GM23338 (cell line): ENCODE measurements around the gene MAPK11. TPM values are rescaled to one million over a fixed set of nuclear protein-coding genes. Genes with fewer than 3 reads are reported as not detected.
A peak's percentile ranks its signal among the peaks of the same experiment; 100 is the strongest.

ENCODE experiments used
- ATAC-seq: fragments of 200-7000 bp; cut with Tn5 transposase; 3 replicates; pipeline ENCODE4 v1.9.1; 2020
- DNase-seq: peaks from one replicate; pipeline ENCODE4 v3.0.0-alpha.2; 2015; ENCODE audit warnings: low spot score
- H2AFZ ChIP-seq: fragments of 200-600 bp; sonication (generic); 2 replicates; pipeline ENCODE4 v1.8.0; 2016; ENCODE audit warnings: antibody characterized with exemption, mild to moderate bottlenecking, moderate library complexity
- H3F3A ChIP-seq: fragments of 200-600 bp; sonication (generic); replicated peaks from 2 replicates; pipeline ENCODE4 v1.8.0; 2017; ENCODE audit warnings: antibody characterized with exemption, mixed run types, low read depth
- H3K27ac ChIP-seq: fragments of 200-600 bp; sonication (generic); 2 replicates; pipeline ENCODE4 v1.6.1; 2016; ENCODE audit warnings: low read depth
- H3K27me3 ChIP-seq: fragments of 200-600 bp; sonication (generic); 2 replicates; pipeline ENCODE4 v1.8.0; 2016; ENCODE audit warnings: mild to moderate bottlenecking, mixed run types, moderate library complexity; ENCODE audit not compliant: insufficient read depth
- H3K36me3 ChIP-seq: fragments of 200-600 bp; sonication (generic); 2 replicates; pipeline ENCODE4 v1.8.0; 2016; ENCODE audit warnings: mild to moderate bottlenecking; ENCODE audit not compliant: insufficient read depth
- H3K4me1 ChIP-seq: fragments of 200-600 bp; sonication (generic); 2 replicates; pipeline ENCODE4 v1.8.0; 2016; ENCODE audit warnings: mild to moderate bottlenecking, moderate library complexity; ENCODE audit not compliant: insufficient read depth
- H3K4me2 ChIP-seq: fragments of 200-600 bp; sonication (generic); 2 replicates; pipeline ENCODE4 v1.7.1; 2017; ENCODE audit warnings: mixed run types
- H3K4me3 ChIP-seq: fragments of 200-600 bp; sonication (generic); 2 replicates; pipeline ENCODE4 v1.6.1; 2016; ENCODE audit warnings: mixed run types
- H3K79me2 ChIP-seq: fragments of 200-600 bp; sonication (generic); replicated peaks from 2 replicates; pipeline ENCODE4 v1.8.0; 2017; ENCODE audit warnings: mild to moderate bottlenecking; ENCODE audit not compliant: insufficient read depth
- H3K9me2 ChIP-seq: fragments of 200-600 bp; sonication (generic); 2 replicates; pipeline ENCODE4 v1.8.0; 2017; ENCODE audit not compliant: insufficient read depth
- H4K20me1 ChIP-seq: fragments of 200-600 bp; sonication (generic); replicated peaks from 2 replicates; pipeline ENCODE4 v1.8.0; 2017; ENCODE audit warnings: mild to moderate bottlenecking; ENCODE audit not compliant: insufficient read depth
- H3K27ac Mint-ChIP-seq: 2 replicates; pipeline ENCODE4 v1.8.0; 2020; ENCODE audit warnings: inconsistent platforms, mild to moderate bottlenecking, moderate library complexity, mixed read lengths
- H3K27me3 Mint-ChIP-seq: 3 replicates; pipeline ENCODE4 v1.8.0; 2022; ENCODE audit warnings: low read depth, mild to moderate bottlenecking, moderate library complexity, mixed read lengths, inconsistent platforms; ENCODE audit not compliant: insufficient read depth, poor library complexity
- H3K36me3 Mint-ChIP-seq: 3 replicates; pipeline ENCODE4 v1.8.0; 2021; ENCODE audit warnings: low read depth, mild to moderate bottlenecking, inconsistent platforms, moderate library complexity, mixed read lengths
- H3K4me1 Mint-ChIP-seq: 3 replicates; pipeline ENCODE4 v1.8.0; 2020; ENCODE audit warnings: mild to moderate bottlenecking, inconsistent platforms, mixed read lengths
- H3K4me3 Mint-ChIP-seq: 3 replicates; pipeline ENCODE4 v1.8.0; 2021; ENCODE audit warnings: moderate library complexity, mild to moderate bottlenecking, inconsistent platforms, mixed read lengths
- H3K9me3 Mint-ChIP-seq: 3 replicates; pipeline ENCODE4 v1.8.0; 2020; ENCODE audit warnings: moderate library complexity, mild to moderate bottlenecking, inconsistent platforms, mixed read lengths
- EZH2 ChIP-seq: fragments of 200-600 bp; sonication (generic); IDR thresholded peaks from one replicate; pipeline ENCODE4 v1.8.0; 2017; ENCODE audit warnings: antibody characterized with exemption, mild to moderate bottlenecking, low read depth; ENCODE audit not compliant: unreplicated experiment
- EZH2phosphoT487 ChIP-seq: fragments of 200-600 bp; sonication (generic); IDR thresholded peaks from one replicate; pipeline ENCODE4 v1.8.1; 2018; ENCODE audit warnings: antibody characterized with exemption; ENCODE audit not compliant: unreplicated experiment
- NANOG ChIP-seq: IDR thresholded peaks from 2 replicates; pipeline ENCODE4 v1.6.1; 2016; ENCODE audit warnings: antibody characterized with exemption, borderline replicate concordance
- STAT1 ChIP-seq: IDR thresholded peaks from one replicate; pipeline ENCODE4 v1.6.1; 2016; ENCODE audit warnings: antibody characterized with exemption; ENCODE audit not compliant: unreplicated experiment
- ZNF114 ChIP-seq: fragments of 250-450 bp; sonication (Bioruptor Pico); IDR thresholded peaks from 2 replicates; pipeline ENCODE4 v1.5.0; 2020; ENCODE audit warnings: mild to moderate bottlenecking, moderate library complexity
- ZNF331 ChIP-seq: fragments of 250-450 bp; sonication (Bioruptor Pico); IDR thresholded peaks from 2 replicates; pipeline ENCODE4 v1.5.0; 2020; ENCODE audit warnings: low read depth, mild to moderate bottlenecking, moderate library complexity
- polyA plus RNA-seq: library from polyadenylated mRNA; unstranded; fragments of >200 nt; fragmentation: Nextera tagmentation; extraction: Ambion mirVana; gene quantifications from 2 replicates; pipeline ENCODE4 v1.2.1, GENCODE V29; 2016
- total RNA-seq: library from RNA; depleted of rRNA; stranded (reverse); fragments of >200 nt; shearing (Covaris generic); gene quantifications from 2 replicates; pipeline ENCODE4 v1.2.3, GENCODE V29; 2014
- TF ChIP-seq, protein P1 (sequence below): fragments of 250-450 bp; sonication (Bioruptor Pico); IDR thresholded peaks from 2 replicates; pipeline ENCODE4 v1.5.0; 2020; ENCODE audit warnings: mild to moderate bottlenecking, moderate library complexity
- TF ChIP-seq, protein P2 (sequence below), 2 experiments: fragments of 200-600 bp in 1 of 2; sonication (generic) in 1 of 2; conservative IDR thresholded peaks; 2 replicates each; pipeline versions ENCODE4 v1.5.1 to v1.6.1; 2016 to 2017; ENCODE audit warnings: antibody characterized with exemption in 2 of 2, low read depth in 2 of 2, mild to moderate bottlenecking in 2 of 2, moderate library complexity in 1 of 2
- TF ChIP-seq, protein P3 (sequence below): IDR thresholded peaks from 2 replicates; pipeline ENCODE4 v1.6.1; 2016; ENCODE audit warnings: antibody characterized with exemption

Gene MAPK11
- total and polyA plus RNA-seq, 2 experiments from 2014 or later, result 0.34 to 1.9 TPM

DNA sequence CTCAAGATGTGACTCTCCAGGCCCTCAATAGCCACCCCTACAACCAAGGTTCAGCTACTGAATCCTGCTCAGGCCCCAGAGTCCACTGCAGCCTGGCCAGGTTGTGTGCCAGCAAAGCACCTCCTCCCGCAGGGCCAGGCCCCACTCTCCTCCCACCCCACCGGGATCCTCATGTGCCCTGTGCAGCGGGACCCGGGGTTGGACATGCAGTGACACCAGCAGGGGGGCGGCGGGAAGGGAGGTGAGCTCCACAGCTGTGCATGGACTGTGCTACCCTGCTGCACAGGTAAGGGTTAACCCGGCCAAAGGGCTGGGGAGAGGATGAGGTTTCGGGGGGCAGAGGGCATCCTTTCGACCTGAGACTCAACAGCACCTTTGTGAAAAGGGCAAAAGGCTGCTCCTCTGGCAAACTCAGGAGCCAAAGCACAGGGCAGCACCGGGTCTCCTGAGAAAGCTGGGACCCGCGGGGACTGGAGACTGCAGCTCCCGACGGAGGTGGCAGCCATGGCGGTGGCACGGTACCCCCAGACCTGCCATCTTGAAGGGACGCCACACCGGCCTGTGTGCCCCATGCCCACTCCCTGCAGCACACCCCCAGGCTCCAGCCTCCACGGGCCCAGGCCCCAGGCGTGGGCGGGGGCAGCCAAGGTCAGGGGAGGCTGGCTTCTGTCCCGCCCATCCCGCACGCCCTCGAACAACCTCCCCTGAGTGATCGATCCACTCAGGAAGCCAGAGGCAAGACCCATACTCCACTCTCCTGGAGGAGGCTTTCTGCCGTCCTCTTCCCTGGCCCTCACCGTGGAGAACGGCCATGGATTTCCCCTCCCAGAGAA lies 26.7 kb upstream of the MAPK11 start:
- no peak for DNase-seq
- Mint-ChIP-seq H3K9me3 (no peaks in the 10 kb centered on the region; the same call in 2 of the 3 replicates), H3K36me3 (peaks cover 1% of the 10 kb centered on the region; the same call in 1 of the 3 replicates), H3K4me3 (no peak overlapping the region; the same call in 2 of the 3 replicates), H3K4me1 (peaks cover 14% of the 10 kb centered on the region), H3K27me3 (peaks cover 30% of the 10 kb centered on the region), H3K27ac (no peak overlapping the region)
- TF ChIP-seq NANOG, result no peak
- TF ChIP-seq EZH2, result no peak
- no peak for ATAC-seq
- no peak overlapping the region for H2AFZ ChIP-seq
- peaks cover 27% of the 10 kb centered on the region for H3K4me1 ChIP-seq
- H4K20me1 ChIP-seq, result peaks cover 5% of the 10 kb centered on the region; the same call in 1 of the 2 replicates
- peaks cover 53% of the 10 kb centered on the region for H3K79me2 ChIP-seq
- no peaks in the 10 kb centered on the region for H3K27me3 ChIP-seq
- no peak overlapping the region for H3K4me2 ChIP-seq
- H3K27ac ChIP-seq, result no peak overlapping the region
- H3K36me3 ChIP-seq, result no peaks in the 10 kb centered on the region
- H3K4me3 ChIP-seq, result no peak overlapping the region
- H3F3A ChIP-seq, result no peaks in the 10 kb centered on the region; the same call in 1 of the 2 replicates
- no peaks in the 10 kb centered on the region for H3K9me2 ChIP-seq

DNA sequence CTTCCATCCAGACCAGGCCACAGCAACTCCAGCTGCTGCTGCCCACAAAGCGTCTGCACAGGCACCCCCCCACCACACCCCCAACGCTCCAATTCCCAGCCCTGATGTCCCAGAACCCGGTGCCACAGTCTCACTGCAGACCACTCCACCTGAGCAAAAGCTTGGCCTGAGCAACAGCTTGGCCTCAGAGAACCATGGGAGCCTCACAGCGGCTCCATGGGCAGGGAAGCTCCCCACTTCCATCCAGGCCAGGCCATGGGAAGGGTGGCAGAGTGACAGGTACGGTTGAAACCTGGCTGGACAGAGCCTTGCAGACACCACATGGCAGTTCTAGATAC lies 24.1 kb upstream of the MAPK11 start:
- H3K27me3 Mint-ChIP-seq, result peaks cover 26% of the 10 kb centered on the region
- TF ChIP-seq ZNF331 (CRISPR knock-in tag) (no peak), EZH2 (no peak), STAT1 (no peak), ZNF114 (CRISPR knock-in tag) (no peak), EZH2phosphoT487 (no peak)
- TF ChIP-seq, protein P1, sequence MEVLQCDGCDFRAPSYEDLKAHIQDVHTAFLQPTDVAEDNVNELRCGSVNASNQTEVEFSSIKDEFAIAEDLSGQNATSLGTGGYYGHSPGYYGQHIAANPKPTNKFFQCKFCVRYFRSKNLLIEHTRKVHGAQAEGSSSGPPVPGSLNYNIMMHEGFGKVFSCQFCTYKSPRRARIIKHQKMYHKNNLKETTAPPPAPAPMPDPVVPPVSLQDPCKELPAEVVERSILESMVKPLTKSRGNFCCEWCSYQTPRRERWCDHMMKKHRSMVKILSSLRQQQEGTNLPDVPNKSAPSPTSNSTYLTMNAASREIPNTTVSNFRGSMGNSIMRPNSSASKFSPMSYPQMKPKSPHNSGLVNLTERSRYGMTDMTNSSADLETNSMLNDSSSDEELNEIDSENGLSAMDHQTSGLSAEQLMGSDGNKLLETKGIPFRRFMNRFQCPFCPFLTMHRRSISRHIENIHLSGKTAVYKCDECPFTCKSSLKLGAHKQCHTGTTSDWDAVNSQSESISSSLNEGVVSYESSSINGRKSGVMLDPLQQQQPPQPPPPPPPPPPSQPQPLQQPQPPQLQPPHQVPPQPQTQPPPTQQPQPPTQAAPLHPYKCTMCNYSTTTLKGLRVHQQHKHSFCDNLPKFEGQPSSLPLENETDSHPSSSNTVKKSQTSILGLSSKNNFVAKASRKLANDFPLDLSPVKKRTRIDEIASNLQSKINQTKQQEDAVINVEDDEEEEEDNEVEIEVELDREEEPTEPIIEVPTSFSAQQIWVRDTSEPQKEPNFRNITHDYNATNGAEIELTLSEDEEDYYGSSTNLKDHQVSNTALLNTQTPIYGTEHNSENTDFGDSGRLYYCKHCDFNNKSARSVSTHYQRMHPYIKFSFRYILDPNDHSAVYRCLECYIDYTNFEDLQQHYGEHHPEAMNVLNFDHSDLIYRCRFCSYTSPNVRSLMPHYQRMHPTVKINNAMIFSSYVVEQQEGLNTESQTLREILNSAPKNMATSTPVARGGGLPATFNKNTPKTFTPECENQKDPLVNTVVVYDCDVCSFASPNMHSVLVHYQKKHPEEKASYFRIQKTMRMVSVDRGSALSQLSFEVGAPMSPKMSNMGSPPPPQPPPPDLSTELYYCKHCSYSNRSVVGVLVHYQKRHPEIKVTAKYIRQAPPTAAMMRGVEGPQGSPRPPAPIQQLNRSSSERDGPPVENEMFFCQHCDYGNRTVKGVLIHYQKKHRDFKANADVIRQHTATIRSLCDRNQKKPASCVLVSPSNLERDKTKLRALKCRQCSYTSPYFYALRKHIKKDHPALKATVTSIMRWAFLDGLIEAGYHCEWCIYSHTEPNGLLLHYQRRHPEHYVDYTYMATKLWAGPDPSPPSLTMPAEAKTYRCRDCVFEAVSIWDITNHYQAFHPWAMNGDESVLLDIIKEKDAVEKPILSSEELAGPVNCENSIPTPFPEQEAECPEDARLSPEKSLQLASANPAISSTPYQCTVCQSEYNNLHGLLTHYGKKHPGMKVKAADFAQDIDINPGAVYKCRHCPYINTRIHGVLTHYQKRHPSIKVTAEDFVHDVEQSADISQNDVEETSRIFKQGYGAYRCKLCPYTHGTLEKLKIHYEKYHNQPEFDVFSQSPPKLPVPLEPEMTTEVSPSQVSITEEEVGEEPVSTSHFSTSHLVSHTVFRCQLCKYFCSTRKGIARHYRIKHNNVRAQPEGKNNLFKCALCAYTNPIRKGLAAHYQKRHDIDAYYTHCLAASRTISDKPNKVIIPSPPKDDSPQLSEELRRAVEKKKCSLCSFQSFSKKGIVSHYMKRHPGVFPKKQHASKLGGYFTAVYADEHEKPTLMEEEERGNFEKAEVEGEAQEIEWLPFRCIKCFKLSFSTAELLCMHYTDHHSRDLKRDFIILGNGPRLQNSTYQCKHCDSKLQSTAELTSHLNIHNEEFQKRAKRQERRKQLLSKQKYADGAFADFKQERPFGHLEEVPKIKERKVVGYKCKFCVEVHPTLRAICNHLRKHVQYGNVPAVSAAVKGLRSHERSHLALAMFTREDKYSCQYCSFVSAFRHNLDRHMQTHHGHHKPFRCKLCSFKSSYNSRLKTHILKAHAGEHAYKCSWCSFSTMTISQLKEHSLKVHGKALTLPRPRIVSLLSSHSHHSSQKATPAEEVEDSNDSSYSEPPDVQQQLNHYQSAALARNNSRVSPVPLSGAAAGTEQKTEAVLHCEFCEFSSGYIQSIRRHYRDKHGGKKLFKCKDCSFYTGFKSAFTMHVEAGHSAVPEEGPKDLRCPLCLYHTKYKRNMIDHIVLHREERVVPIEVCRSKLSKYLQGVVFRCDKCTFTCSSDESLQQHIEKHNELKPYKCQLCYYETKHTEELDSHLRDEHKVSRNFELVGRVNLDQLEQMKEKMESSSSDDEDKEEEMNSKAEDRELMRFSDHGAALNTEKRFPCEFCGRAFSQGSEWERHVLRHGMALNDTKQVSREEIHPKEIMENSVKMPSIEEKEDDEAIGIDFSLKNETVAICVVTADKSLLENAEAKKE, result no peak
- TF ChIP-seq, protein P2, sequence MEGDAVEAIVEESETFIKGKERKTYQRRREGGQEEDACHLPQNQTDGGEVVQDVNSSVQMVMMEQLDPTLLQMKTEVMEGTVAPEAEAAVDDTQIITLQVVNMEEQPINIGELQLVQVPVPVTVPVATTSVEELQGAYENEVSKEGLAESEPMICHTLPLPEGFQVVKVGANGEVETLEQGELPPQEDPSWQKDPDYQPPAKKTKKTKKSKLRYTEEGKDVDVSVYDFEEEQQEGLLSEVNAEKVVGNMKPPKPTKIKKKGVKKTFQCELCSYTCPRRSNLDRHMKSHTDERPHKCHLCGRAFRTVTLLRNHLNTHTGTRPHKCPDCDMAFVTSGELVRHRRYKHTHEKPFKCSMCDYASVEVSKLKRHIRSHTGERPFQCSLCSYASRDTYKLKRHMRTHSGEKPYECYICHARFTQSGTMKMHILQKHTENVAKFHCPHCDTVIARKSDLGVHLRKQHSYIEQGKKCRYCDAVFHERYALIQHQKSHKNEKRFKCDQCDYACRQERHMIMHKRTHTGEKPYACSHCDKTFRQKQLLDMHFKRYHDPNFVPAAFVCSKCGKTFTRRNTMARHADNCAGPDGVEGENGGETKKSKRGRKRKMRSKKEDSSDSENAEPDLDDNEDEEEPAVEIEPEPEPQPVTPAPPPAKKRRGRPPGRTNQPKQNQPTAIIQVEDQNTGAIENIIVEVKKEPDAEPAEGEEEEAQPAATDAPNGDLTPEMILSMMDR (conservative IDR thresholded peaks at IDR 0.05; ENCODE audit: low read depth in 2 of 2), result no peak
- TF ChIP-seq, protein P3, sequence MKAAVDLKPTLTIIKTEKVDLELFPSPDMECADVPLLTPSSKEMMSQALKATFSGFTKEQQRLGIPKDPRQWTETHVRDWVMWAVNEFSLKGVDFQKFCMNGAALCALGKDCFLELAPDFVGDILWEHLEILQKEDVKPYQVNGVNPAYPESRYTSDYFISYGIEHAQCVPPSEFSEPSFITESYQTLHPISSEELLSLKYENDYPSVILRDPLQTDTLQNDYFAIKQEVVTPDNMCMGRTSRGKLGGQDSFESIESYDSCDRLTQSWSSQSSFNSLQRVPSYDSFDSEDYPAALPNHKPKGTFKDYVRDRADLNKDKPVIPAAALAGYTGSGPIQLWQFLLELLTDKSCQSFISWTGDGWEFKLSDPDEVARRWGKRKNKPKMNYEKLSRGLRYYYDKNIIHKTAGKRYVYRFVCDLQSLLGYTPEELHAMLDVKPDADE, result no peak

More for the DNA sequence above, 24.1 kb upstream of the MAPK11 start:
- Histone ChIP-seq H3K9me2 (no peaks in the 10 kb centered on the region), H3K27me3 (no peaks in the 10 kb centered on the region), H4K20me1 (peaks cover 5% of the 10 kb centered on the region; the same call in 1 of the 2 replicates), H3K4me3 (no peak overlapping the region), H2AFZ (no peak overlapping the region), H3K79me2 (peaks cover 59% of the 10 kb centered on the region), H3K4me2 (peak overlapping the region; percentile 75), H3F3A (no peaks in the 10 kb centered on the region; the same call in 1 of the 2 replicates), H3K36me3 (no peaks in the 10 kb centered on the region), H3K27ac (peak overlapping the region; percentile 89), H3K4me1 (peaks cover 27% of the 10 kb centered on the region)
- H3K27ac Mint-ChIP-seq, result peak overlapping the region; percentile 74; the same call in 1 of the 2 replicates
- peaks cover 3% of the 10 kb centered on the region; the same call in 1 of the 3 replicates for H3K36me3 Mint-ChIP-seq
- no peak for DNase-seq
- no peaks in the 10 kb centered on the region; the same call in 2 of the 3 replicates for H3K9me3 Mint-ChIP-seq
- H3K4me3 Mint-ChIP-seq, result no peak overlapping the region
- H3K4me1 Mint-ChIP-seq, result peaks cover 14% of the 10 kb centered on the region
- no peak for ATAC-seq
